GM12865 (cell line): ENCODE data around the gene TRABD.

Experiments used
- DNase-seq: peaks from one replicate; pipeline ENCODE4 v3.0.0; 2010; ENCODE audit warnings: low read depth
- H3K4me3 ChIP-seq: 2 replicates; pipeline ENCODE4 v1.5.1; 2011; ENCODE audit warnings: mild to moderate bottlenecking, low read depth, low read length, control low read depth
- TF ChIP-seq, protein P1 (sequence below): IDR thresholded peaks from 2 replicates; pipeline ENCODE4 v1.5.1; 2011; ENCODE audit warnings: low read length, control low read depth, low read depth, inconsistent platforms; ENCODE audit not compliant: insufficient read depth; ENCODE audit errors: missing control alignments

The TRABD gene

DNA sequence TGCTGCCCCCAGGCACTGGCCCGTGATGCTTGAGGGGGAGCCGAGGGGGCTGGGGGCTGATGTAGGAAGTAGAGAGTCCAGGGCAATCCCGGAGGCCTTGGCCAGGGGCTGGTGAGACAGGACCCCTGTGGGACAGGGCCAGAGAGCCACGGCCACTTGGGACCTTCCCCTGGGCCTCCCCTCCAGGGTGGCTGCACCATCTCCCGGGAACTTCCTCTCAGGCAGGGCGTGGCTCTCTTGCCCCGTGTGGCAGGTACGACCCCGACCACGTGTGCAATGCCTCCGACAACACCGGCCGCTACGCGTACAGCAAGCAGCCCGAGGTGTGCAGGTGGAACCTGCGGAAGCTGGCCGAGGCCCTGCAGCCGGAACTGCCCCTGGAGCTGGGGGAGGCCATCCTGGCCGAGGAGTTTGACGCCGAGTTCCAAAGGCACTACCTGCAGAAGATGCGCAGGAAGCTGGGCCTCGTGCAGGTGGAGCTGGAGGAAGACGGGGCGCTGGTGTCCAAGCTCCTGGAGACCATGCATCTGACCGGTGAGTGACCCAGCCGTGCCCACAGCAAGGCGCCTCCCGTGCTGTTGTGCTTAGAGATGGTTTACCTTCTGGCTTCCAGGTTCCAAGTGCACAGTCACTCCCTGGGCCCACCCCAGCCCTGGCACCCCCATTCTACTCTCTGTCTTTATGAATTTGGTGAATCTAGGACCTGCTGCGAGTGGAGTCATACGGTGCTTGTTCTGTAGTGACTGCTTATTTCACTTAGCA lies 24.8 kb downstream of the TRABD start:
- no peak overlapping the region for H3K4me3 ChIP-seq
- peak; percentile 9 for DNase-seq
- TF ChIP-seq, protein P1, sequence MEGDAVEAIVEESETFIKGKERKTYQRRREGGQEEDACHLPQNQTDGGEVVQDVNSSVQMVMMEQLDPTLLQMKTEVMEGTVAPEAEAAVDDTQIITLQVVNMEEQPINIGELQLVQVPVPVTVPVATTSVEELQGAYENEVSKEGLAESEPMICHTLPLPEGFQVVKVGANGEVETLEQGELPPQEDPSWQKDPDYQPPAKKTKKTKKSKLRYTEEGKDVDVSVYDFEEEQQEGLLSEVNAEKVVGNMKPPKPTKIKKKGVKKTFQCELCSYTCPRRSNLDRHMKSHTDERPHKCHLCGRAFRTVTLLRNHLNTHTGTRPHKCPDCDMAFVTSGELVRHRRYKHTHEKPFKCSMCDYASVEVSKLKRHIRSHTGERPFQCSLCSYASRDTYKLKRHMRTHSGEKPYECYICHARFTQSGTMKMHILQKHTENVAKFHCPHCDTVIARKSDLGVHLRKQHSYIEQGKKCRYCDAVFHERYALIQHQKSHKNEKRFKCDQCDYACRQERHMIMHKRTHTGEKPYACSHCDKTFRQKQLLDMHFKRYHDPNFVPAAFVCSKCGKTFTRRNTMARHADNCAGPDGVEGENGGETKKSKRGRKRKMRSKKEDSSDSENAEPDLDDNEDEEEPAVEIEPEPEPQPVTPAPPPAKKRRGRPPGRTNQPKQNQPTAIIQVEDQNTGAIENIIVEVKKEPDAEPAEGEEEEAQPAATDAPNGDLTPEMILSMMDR = no peak

DNA sequence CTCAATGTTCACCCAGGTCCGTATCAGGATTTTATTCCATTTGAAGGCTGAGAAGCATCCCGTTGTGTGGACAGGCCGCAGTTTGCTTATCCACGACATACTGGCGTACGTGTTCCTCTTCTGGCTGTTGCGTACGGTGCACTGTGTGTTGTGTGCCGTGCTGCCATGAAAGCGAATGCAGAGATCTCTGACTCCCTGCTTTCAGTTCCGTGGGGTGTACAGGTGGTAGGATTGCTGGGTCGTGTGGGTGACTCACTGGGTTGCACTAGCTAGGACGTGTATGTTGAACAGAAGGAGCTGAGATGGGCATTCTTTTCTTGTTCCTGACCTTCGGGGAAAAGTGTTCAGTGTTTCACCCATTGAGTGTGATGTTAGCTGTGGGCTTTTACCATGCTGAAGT lies 25.4 kb downstream of the TRABD start:
- H3K4me3 ChIP-seq = no peak overlapping the region
- TF ChIP-seq, protein P1 = no peak
- no peak for DNase-seq

DNA sequence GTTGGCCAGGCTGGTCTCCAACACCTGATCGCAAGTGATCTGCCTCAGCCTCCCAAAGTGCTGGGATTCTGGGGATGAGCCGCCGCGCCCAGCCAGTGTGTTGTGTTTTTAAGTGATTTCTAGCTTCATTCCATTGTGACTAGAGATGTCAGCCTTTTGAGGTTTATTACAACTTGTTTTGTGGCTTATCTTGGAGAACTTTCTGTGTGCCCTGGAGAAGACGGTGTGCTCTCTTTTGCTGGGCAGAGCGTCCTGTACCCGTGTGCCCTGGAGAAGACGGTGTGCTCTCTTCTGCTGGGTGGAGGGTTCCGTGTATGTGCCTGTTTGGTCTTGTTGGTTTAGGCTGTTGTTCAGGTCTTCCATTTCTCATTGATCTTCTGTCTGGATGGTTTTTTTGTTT lies 27.6 kb downstream of the TRABD start:
- no peak overlapping the region for H3K4me3 ChIP-seq
- TF ChIP-seq, protein P1 = no peak
- no peak for DNase-seq

DNA sequence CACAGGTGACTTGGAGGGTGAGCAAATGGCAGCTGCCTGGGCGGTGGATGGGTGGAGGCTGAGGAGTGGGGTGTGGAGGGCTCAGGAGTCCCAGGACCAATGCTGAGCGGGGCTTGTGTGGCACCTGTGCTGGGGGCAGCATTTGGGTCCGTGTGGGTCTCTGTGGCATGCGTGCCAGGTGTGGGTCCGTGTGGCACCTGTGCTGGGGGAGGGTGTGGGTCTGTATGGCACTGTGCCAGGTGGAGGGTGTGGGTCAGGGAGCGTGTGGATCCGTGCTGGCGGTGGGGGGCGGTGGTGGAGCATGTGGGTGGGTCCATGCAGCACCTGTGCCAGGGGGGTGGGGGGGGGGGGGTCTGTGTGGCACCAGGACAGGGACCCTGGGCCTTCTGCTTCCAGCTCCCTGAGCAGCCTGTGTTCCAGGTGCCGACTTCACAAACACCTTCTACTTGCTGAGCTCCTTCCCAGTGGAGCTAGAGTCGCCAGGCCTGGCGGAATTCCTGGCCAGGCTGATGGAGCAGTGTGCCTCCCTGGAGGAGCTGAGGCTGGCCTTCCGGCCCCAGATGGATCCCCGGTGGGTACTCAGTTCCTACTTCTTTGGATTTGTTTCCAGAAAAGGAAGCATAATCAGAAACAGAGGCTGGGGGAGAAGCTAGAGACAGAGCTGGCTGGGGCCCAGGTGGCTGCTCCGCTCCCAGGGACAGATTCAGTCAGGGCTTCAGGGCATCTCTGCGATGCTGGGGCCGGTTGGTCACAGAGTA lies 29.8 kb downstream of the TRABD start:
- no peak overlapping the region for H3K4me3 ChIP-seq
- no peak for DNase-seq
- TF ChIP-seq, protein P1 = no peak

DNA sequence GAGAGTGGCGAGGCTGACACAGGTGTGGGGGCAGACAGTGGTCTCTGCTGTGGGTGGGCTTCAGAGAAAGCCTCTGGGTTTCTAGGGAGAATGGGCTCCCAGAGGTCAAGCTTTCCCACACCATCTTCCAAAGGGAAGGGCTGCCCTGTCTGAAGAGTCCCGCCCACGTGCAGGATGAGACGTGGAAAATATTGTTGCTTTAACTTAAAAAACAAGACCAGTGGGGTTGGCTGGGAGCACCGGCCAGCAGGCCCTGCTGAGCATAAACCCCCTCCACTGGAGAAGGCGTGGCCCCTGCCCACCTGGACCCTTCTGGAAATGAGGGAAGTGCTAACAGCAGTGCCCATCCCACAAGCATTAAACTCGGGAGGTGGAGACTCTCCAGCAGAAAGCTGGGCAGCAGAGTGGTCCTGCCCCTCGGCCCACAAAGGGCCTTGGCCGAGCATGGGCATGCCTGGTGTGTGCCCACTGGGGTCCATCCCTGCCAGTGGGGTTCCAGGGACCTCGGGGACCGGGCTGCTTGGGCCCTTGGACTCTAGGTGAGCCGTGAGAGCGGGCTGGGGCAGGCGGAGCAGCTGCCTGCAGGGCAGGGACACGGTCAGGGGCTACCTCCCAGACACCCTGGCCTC lies 30.5 kb downstream of the TRABD start:
- TF ChIP-seq, protein P1 = no peak
- no peak overlapping the region for H3K4me3 ChIP-seq
- DNase-seq = no peak

DNA sequence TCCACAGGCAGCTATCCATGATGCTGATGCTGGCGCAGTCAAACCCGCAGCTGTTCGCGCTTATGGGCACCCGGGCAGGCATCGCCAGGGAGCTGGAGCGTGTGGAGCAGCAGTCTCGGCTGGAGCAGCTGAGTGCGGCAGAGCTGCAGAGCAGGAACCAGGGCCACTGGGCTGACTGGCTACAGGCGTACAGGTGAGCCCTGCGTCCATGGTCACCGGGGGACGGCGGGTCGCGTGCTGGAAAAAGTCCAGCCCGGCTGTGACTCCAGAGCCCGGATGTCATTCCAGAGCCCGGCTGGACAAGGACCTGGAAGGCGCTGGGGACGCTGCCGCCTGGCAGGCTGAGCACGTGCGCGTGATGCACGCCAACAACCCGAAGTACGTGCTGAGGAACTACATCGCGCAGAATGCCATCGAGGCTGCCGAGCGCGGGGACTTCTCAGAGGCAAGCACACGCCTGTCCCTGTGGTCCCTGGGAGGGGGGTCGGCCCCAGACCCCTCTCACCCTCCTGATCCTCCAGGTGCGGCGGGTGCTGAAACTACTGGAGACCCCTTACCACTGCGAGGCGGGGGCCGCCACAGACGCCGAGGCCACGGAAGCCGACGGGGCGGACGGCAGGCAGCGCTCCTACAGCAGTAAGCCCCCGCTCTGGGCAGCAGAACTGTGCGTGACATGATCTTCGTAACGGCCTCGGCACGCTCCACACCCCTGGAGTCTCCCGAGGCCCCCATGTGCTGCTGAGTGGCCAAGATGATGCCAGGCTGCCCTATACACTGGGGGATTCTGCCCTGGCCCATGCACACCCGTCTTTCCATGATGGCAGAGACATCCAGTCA lies 31.2 kb downstream of the TRABD start:
- H3K4me3 ChIP-seq = no peak overlapping the region

More for the DNA sequence above, 31.2 kb downstream of the TRABD start:
- DNase-seq = no peak
- TF ChIP-seq, protein P1 = no peak
